Urothelium cell line (cell line): Measurements from ENCODE around the gene JMJD8.
"Not testable (repeated sequence)": the region's sequence is repeated elsewhere in the genome, so short reads cannot be mapped to it uniquely, and the experiment has no call there.

ENCODE experiments used
- DNase-seq: peaks from one replicate; pipeline ENCODE4 v3.0.0; 2011; ENCODE audit warnings: low spot score, mixed read lengths
- FAIRE-seq: peaks from 2 replicates; lab custom pipeline; 2011; peaks lifted over from hg19 to GRCh38; lab: Jason Lieb, UNC

The JMJD8 gene

GRCh38 chr16:693766-694165 lies 9.6 kb upstream of the JMJD8 start:
- no peak for FAIRE-seq
- no peak for DNase-seq

- no peak for DNase-seq
Observed at GRCh38 chr16:693364-693763, 9.2 kb upstream of the JMJD8 start.

DNA sequence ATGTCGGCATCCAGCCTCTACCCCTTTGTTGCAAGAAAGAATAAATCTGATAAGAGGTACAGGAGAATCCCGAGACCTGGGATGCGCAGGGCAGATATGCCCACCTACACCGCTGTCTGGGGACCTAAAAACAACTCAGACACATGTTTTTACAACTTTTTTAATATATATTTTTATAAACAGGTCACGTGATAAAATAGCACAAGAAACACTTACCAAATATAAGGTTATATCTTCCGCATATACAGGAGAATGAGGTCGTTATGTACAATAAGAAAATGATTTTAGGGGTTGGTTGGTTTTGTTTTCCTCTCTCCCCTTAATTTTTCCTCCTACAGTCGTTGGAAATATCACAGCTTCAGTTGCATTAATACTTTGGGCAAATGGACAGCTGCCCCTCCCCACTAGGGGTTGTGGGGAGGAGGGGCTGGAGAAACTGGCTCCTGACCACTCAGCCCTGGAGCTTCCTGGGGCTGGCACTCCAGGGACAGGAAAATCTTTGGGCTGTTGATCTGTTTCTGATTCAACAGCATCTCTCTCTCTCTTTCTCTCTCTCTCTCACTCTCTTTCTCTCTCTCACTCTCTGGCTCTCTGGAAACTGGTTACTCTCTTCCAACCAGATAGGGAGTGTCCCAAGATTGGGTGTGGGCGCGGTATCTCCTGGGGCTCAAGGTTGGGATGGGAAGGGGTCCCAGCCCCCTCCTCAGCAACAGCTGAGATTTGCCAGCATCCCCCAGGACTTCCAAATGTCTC lies 8.4 kb upstream of the JMJD8 start:
- DNase-seq (no peak), FAIRE-seq (no peak)

More at GRCh38 chr16:693364-693763, 9.2 kb upstream of the JMJD8 start:
- no peak for FAIRE-seq

DNA sequence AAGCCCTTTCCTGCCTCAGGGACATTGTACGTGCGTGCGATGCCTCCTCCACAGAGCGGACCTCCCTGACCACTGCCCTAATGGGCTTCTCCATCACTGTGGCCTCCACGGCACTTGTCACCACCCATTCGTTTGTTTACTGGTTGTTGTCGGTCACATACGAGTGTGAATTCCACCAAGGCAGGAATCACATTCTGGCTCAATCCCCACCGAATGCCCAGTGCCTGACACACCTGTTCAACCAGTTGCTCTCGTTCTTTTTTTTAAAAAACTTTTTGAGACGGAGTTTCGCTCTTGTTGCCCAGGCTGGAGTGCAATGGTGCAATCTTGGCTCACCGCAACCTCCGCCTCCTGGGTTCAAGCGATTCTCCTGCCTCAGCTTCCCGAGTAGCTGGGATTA lies 7.1 kb upstream of the JMJD8 start:
- DNase-seq, FAIRE-seq: not testable (repeated sequence)

DNA sequence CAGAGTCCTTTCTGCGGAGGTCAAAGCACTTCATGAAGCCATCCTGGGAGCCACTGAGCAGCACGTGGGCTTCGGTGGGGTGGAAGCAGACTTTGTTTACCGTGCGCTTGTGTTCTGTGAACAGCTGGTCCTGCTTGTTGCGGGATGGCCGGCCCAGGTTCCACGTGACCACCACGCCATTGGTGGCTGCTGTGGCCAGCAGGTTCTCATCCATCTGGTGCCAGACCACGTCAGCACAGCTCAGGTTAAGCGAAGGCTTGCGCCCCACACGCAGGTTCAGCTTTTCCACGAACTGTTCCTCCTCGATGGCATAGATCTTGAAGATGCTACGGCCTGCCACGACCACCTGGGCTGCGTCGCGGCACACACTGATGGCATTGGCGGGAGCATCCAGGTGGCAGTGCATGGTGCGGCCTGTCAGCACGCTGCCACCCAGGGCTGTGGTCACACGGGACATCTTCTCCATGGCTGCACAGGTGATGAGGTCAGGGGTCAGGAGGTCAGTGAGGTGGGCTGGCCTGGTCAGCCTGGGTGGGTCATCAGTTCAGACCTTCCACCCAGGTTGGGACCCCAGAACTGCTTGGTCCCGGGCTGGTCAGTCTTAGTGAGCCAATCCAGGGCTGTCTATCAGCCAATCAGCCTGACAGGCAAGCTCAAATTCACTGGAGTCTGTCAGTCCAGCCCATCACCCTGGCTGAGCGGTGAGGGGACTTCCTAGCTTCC lies 5.2 kb upstream of the JMJD8 start:
- FAIRE-seq (peak; percentile 68), DNase-seq (no peak)

- DNase-seq: no peak
Observed at GRCh38 chr16:687499-687898, 3.4 kb upstream of the JMJD8 start.

DNA sequence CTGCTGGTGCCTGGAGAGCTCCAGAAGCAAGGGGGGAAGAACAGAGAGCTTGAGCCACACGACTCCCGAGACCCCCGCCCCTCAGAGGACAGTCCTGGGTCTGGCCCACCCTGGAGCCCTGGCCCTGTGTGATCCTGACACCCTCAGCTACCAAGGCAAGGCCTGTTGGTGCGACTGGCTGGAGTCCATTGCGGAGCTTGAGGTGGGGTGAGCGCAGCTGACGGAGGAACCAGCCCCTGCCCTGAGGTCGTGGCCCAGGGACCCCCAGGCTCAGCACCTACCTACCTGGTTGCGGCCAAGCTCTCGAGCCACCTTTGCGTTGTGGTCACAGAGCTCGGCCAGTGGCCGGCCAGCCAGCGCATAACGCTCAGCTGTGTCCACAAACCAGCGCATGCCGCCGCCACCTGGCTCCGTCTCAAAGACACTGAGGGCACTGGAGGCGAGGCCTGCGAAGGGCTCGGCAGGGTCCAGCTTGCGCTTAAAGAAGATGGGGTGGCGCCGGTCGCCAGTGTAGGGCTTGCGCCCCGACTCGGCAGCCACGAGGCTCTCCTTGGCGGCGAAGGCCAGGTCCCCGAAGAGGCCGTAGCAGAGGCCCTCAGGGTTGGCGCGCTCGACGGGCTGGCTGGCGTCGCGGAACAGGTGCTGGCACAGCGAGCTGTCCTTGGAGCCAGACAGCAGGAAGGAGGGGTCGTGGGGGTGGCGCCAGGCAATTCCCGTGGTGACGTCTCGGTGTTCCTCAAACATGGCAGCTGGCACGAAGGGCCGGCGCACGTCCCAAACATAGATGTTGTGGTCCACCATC lies 2.5 kb upstream of the JMJD8 start:
- DNase-seq (no peak), FAIRE-seq (no peak)

More at GRCh38 chr16:687499-687898, 3.4 kb upstream of the JMJD8 start:
- no peak for FAIRE-seq

- FAIRE-seq: peak; percentile 27
- no peak for DNase-seq
Observed at GRCh38 chr16:685967-686366, 1.8 kb upstream of the JMJD8 start.

DNA sequence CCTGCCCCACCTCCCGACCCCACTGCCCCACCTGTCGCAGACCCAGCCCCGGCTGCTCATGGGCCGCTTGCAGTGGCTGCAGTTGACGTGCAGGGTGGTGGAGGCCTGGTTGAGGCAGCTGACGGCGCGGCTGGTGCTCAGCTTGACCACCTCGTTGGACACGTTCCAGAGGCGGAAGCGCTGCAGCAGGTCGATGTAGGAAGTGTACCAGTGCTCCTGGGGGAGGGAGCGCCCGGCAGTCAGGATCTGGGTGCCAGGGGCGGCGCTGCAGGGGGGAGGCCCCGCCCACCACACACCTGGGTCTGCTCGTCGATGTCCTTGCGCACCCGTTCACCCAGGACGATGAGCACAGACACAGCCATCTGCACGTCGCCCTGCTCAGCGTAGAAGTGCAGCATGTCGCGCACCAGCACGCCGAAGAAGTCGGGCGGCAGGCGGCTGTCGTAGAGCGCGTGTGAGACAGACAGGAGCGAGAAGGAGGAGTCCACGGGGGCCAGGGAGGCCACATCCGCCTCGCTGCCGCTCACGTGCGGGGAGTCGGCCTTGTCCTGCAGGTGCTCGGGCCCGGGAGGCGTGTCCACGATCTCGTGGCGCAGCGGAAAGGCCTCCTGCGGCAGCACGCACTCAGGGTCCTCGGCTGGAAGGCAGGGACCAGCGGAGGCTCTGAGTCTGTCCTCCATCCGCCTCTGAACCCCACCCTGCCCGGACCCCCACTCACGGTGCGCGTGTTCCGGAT lies 995 bp upstream of the JMJD8 start:
- DNase-seq (no peak), FAIRE-seq (no peak)

- peak; percentile 81 for FAIRE-seq
- no peak for DNase-seq
Observed at GRCh38 chr16:683396-684070, 601 bp downstream of the JMJD8 start.

GRCh38 chr16:682493-683395 lies 1.4 kb downstream of the JMJD8 start:
- FAIRE-seq (no peak), DNase-seq (no peak)

GRCh38 chr16:681746-682427 lies 2.2 kb downstream of the JMJD8 start:
- FAIRE-seq: peak; percentile 9

GRCh38 chr16:680967-681745 lies 3.0 kb downstream of the JMJD8 start:
- no peak for FAIRE-seq
- no peak for DNase-seq

More at GRCh38 chr16:681746-682427, 2.2 kb downstream of the JMJD8 start:
- DNase-seq: no peak

DNA sequence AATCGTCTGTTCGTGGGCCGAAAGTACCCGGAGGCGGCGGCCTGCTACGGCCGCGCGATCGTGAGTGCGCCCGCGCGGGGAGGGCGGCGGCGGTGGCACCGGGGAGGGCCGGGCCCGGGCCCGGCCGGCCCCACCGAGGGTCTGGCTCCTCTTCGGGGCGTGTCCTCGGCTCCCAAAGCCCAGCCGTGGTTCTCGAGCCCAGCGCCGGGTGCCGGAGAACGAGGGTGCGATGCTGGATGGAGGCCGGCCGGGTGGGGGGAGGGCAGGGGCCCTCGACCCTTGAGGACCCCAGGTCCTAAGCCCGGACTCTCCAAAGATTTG lies 3.5 kb downstream of the JMJD8 start:
- no peak for DNase-seq
- FAIRE-seq: no peak

- DNase-seq: peak; percentile 85
- peak; percentile 46 for FAIRE-seq
Observed at GRCh38 chr16:679814-680624, 4.1 kb downstream of the JMJD8 start, which contains the start of gene STUB1. STUB1 (plus strand) TSS chr16:680410; CDS start chr16:680526, 116 bp downstream.

GRCh38 chr16:678858-679813 lies 5.0 kb downstream of the JMJD8 start:
- FAIRE-seq (no peak), DNase-seq (no peak)
